ENCODE measurements around the gene CDKN2A.

Gene CDKN2A

DNA sequence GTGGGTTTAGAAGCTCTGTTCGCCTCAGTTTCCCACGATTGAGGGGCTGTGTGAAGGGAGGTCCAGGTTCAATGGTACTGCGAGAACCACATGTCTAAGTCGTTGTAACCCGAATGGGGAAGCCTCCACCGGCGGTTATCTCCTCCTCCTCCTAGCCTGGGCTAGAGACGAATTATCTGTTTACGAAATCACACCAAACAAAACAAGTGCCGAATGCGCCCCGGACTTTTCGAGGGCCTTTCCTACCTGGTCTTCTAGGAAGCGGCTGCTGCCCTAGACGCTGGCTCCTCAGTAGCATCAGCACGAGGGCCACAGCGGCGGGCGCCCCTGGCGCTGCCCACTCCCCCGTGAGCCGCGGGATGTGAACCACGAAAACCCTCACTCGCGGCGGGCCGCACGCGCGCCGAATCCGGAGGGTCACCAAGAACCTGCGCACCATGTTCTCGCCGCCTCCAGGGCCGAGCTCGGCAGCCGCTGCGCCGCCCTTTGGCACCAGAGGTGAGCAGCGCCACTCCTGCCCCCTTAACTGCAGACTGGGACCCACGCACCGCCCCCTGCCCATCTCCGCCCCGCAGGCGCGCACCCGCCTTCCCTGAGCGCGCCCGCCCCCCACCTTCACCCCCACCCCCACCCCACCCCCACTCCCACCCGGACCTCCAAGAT lies at the start of gene CDKN2A:
Gene CDKN2A (minus strand): TSS at position 500 of the 663 bp plus-strand sequence.
- peak; percentile 62 for DNase-seq

DNA sequence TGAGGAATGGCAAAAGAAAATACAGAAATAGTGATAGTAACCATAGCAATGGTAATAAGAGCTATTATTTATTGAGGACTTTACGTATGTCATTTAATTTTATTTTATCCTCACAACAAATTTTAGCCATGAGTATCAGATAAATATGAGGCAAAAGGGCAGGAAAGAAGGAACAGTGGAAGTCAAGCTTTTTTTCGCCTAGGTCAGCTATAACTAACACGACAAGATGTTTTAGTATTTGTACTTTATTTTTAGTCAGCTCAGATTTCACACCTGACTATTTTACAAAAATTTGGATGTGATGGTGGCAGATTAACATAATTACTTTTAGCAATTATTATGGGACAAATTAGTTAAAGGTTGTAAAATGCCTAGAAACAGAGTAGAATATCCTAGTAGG lies 49.7 kb upstream of the CDKN2A start:
- DNase-seq: no peak

DNA sequence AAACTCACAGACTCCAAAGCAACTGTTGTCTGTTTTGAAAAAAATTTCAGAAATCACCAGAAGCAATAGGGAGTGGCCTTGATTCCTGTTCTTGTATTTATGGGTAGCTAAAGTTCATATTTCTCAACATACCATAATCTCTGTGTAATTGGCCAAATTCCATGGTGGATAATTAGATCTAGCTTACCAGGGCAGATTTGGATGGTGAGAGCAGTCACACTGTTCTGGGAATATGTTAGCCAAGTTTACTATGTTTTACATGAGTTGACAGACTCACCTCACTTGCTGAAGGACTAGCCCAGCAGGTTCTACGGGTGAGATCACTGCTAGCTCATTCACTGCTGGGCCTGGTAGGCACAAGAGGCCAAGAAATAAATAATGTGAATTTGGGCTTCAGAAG lies 47.6 kb upstream of the CDKN2A start:
- DNase-seq: no peak

DNA sequence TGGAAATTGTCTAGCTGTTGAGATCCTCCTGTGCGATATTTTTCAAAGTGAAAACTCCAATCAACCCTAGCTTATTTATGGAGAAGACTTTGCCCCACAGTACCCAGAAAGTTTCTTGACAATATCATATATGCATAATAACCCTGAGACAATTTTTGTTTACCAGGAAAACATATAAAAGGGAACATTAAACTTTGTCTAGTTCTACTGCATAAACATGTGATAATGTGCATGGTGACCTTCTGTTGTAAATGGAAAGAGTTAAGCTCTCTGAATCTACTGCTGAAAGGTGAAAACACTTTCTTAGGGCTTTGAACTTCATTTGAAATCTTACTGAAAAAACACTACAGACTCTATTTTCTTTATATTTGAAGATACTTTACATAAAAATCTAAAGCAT lies 47.2 kb upstream of the CDKN2A start:
- DNase-seq: no peak

DNA sequence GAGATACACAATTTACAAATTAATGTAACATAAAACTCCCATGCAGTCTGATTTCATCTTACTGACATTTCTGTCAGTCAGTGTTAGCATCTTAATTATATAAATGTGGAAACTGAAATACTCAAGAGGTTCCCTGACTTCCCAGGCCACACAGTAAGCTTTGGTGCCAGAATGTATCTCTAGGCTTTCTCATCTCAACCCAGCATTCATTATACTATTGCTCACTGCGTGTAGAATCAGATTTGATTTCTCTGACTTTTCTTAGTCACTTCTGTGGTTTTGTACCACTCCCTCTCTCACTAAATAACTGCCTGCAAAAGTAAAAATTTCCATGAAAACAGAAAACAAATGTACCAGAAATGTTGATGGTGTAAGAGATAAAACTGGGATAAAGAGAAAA lies 46.6 kb upstream of the CDKN2A start:
- DNase-seq: no peak

DNA sequence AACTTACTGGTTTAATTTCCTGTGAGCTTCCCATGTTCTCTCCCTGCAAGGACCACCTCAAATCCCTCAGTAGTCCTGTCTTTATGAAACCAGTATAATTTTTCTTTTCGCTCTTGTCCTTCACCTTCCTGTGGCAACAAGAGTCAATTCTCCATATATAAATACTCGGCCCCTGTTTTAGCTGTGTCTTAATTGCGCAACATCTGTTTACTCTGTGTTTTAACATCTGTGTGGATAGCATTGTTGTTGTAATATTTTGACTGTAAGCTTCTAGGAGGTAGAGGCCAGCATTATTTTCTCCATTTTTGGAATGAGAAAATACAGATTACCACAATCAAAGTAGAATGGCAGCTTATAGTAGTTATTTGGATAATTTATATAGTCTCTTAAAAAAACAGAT lies 45.1 kb upstream of the CDKN2A start:
- DNase-seq: no peak

DNA sequence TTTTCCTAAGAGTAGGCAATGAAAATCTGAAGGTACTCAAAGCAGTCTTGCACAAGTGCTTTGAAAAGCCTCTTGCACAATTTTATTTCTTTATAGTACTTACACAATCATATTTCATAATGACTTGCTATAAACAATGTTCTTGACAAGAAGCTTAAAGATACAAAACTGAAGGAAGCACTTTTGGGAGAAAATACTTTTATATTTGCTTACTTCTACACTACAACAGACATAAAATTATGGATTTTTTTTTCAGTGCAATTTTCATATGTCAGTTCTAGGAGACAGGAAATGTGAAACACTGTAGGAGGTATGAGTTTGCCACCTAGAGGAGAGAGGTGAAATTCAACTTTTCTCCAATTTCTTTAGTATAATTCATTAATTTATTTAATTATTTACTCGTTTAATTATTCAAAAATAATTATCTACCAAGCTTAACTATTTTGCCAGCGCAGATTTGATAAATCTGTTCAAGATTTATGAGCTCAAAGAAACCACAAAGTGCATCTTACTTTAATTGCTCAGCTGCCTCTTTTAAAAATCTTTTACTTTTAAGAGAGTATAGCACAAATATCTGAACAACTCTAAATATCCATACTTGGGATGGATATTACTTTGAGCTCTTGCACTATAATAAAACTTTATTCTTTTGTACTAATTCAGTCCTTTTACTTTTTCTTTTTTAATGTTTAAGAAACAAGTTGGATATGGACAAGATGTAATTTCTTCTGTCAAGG lies 43.9 kb upstream of the CDKN2A start:
- no peak for DNase-seq

DNA sequence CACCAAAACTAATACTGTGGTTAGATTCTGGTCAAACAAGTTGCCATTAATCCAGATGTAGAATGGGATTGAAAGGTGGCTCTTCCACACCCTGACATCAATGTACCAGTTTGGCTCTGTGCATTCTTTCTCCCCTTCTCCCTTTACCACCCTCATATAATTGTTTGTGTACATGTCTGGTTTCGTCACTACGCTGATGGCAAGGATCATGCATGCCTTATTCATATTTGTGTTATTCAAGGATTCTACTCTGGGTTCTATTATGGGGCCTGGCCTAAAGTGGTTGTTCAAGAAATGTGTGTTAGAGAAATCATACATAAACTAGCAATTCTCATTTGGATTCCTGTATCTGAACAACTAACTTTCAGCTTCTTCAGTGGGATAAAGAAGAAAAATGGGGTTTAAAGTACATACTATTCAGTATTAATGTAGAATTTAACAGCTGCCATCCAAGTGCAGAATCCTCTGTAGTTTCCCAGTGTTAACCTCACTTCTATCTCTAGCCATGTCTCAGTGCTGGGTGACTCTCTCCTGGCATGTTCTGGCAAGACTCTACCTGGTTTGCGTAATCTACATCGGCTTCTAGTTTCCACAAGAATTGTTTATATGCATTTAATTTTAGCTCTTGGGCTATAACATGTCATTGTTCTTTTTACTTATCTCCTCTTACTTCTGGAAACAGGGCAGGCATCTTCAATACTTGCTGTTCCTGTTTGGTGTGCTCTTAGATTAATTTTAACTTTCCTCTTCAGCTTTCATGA lies 42.9 kb upstream of the CDKN2A start:
- no peak for DNase-seq

DNA sequence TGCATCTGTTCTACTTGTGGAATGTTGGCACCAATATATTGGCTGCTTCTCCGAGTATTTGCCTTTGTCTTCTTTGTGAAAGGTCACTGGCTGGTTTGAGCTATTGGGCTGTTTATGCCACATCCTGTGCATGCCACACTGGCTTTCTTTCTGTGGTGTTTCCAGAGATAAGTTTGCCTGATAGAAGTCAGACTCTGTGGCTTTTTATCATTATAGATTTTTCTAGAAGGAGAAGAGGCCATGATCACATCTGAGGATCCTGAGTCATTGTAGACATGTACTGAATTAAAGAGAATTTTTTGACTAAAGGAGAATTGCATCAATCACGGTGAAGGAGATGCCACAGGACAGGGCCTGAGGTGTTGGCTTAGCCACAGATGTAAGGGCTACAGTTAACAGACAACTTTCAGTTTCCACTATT lies 41.4 kb upstream of the CDKN2A start:
- no peak for DNase-seq

DNA sequence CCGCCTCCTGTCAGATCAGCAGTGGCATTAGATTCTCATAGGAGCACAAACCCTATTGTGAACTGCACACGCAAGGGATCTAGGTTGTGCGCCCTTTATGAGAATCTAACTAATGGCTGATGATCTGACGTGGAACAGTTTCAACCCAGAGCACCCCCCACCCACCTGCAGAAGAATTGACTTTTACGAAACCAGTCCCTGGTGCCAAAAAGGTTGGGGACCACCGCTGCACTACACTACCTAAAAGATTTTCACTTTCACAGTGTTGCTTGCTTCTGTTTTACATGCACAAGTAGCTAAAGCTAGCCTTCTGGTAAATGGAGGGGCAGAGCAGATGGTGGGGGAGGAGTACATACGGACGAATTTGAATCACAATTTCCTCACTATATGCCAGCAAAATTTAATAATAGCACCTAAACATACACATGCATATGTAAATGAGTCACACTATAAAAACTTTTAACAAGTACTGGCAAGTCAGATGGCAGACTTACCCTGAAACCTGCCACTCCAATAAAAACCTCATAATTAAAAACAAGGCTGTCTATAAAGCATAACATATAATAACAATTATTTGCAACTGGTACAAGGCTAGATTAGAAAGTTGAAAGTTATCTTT lies 38.9 kb upstream of the CDKN2A start:
- DNase-seq: no peak

DNA sequence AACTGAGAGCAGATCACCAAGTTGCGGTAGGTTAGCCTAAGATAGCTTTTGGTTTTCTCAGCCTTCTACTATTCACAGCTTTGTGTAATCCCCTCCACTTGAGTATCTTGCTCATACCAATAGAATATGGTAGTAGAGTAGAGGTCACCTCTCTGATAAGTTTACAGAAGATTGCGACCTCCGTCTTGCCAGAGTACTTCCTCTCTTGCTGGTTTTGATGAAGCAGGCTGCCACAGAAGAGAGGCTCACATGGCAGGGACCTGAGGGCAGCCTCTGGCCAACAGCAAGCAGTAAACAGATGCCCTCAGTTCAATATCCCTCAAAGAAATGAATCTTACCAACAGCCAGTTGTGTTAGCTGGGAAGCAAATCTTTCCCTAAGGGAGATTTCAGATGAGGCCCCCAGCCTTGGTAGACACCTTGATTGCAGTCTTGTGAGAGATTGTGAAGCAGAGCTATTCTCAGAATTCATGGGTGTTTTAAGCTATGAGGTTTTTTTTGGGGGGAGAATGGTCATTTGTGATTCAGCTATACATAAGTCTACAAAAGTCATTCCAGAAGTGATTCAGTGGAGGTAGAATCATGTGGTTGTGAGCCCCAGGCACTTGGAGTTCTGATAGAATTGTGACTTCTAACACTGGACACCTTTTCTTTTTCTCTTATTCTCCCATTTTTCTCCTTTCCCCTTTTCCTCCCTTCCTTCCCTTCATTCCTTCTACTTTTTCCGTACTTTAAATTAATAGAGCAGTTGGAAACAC lies 37.6 kb upstream of the CDKN2A start:
- no peak for DNase-seq

DNA sequence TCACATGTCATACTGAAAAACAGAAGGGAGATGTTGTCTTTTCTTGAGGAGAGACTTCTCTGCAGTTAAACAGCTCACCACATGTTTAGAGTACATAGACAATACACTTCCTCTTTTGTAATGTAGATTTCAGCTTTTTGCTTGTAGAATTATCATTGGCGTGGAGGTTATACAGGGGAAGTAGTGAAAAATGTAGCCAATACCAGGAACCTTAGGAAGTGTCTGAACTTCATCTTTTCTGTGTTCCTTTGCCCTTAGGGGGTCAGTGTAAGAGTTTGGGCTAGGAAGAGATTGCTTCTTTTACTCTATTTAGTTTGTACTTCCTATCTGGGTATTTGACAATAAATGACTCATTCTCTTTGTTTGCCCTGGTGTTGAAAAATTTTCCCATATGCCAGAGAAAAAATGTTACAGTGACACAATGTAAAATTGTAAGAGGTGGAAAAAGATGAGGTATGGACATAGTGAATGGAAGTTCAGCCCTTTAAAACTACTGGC lies 36.0 kb upstream of the CDKN2A start:
- DNase-seq: no peak

DNA sequence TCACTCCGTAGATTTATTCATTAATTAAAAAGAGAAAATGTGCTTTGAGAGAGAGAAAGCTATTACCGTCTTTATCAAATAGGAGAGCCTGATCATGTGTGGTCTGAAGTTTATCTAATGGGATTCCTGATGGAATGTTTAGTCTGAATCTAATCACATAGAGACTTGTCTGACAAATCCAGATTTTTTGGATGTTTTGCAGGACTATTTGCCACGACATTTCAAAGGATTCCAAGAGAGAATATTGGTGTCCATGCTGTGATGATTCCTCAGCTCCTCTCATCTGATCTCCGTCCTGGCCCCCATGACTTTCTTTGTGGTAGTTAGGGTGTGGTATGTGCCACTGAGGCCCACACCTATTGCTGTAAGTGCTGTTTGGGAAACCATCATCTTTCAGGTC lies 35.0 kb upstream of the CDKN2A start:
- DNase-seq: no peak

DNA sequence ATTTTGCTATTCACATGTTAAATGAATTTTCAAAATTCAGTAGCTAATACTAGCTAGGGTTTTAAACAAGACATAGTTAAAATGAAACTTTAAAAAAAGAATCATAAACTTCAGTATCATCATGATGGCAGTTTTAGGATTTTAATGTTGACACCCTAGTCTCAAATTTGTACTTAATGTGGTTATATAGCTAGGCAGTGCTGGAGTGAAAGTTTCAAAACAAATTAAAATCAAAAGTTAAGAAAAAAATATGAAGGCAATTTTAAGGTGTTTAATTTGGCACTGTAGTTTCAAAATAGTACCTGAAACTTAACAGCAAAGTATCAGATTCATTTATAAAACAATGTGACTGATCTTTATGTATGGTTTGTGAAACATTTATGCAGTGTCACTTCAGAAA lies 34.2 kb upstream of the CDKN2A start:
- no peak for DNase-seq

DNA sequence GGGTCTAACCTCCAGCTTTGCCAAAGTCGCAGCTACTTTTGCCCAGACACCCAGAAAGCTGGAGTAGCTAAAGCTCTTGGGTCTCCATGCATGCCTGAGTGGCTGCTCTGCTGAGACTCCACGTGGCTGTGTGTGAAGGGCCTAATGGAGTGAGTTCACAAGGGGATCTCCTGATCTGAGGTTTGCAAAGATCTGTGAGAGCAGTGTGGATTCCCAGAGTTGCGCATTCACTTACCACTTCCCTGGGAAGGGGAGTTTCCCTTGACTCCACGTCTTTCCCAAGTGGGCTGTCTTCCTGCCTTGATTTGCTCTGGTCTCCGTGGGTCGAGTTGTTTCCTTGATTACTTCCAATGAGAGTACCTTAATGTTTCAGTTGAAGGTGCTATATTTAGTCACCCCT lies 32.5 kb upstream of the CDKN2A start:
- DNase-seq: no peak

DNA sequence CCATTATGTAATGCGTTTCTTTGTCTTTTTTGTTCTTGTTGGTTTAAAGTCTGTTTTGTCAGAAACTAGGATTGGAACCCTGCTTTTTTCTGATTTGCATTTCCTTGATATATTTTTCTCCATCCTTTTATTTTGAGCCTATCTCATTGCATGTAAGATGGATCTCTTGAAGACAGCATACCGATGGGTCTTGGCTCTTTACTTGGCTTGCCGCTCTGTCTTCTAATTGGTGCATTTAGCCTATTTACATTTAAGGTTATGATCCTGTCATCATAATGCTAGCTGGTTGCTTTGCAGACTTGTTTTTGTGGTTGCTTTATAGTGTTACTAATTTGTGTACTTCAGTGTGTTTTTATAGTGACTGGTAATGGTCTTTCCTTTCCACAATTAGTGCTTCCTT lies 28.2 kb upstream of the CDKN2A start:
- DNase-seq: no peak

DNA sequence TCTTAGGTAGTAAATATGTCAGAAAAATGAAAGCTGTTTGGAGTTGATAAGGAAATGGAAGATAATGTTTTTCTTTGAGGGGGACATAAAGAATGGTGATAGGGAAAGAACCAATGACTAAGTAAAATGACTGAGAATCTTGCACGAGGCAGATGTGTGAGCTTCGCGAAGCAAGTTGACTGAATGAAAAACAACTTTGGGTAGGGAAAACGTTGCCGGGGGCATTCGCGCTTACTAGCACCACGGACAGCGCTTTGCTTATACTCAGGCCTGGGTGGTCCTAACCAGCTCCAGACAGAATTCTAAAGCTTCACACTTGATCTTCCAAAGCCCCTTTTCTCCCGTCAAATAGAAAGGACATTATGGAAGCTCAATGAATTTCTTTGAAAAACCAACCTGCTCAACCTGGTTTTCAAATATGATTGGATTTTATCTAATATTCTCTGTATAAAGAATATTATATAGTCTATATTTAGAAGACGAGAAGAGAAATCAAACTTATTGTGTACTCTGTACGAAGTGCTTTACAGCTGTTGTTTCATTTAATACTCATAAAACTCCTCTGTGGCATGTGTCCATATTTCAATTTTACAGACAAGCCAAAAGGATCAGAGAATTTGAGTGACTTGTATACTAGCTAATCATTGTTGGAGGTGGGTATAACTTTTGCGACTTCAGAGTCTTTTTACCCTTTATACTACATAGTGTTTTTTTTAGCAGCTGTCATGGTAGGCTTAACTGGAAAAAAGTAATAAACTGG lies 16.9 kb upstream of the CDKN2A start:
- no peak for DNase-seq

DNA sequence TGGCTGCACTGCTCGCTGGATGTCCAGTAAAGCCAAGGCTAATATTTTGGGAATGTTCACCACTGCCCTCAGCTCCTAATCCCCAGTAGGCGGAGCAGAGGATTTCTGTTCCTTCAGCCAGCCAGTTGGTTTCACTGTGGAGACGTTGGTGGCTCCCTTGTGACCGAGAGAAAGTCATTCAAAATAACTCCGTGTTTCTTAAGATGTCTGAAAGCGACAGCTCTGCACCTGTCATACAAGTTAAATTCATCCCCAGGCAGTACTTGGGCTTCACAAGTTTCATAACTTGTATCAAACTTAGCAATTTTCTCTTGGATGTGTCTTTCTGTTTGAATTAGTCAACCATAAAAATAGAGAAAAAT lies 15.3 kb upstream of the CDKN2A start:
- DNase-seq: no peak

DNA sequence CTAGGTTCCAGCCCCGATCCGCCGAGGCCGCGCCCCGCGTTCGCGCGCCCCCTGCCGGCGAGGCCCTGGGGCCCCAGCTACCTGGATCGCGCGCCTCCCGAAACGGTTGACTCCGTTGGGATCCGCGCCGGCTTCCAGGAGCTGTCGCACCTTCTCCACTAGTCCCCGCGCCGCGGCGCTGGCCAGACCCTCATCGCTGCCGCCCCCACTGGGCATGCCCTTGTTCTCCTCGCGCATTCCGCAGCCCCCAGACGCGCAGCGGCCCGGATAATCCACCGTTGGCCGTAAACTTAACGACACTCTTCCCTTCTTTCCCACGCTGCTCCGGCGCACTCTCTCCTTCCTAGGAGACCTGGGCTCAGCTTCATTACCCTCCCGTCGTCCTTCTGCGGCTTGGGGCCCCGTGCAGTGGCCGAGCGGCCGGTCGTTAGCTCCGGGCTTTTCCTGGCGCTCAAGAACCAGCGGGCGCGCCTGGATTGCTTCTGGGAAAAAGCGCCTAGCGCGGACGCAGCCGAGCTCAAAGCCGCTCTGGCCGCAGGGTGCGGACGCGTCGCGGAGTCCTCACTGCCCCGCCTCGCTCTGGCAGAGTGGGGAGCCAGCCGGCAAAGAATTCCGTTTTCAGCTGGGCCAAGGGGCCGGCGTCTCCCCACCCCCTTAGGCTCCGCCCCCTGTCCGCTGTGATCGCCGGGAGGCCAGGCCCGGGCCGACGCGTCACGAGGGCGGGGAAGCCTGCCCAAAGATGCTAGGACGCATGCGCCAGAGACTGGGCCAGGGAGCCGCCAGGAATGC lies 14.7 kb upstream of the CDKN2A start, which contains the start of gene CDKN2B:
Gene CDKN2B (minus strand): TSS at position 589 of the 789 bp plus-strand sequence. CDS start 352 bp downstream, at position 237.
- peak; percentile 83 for DNase-seq

DNA sequence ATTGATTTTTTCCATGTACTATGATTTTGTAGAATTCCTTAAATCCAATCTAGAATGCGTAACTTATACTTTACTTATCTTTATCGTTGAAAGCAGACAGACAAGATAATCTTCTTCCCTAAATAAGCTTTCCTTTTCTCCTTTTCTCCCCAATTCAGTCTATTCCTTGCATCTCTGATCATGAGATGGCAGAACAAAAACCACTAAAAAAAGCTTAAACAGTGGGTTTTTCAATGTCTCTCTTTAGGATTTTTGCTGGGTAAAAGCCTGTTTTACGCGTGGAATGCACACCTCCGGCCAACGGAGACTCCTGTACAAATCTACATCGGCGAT lies 14.2 kb upstream of the CDKN2A start:
- DNase-seq: no peak

Measured in CD4-positive, alpha-beta T cell treated with Interleukin-15 for 1 hour (primary cell).